CD4-positive, alpha-beta T cell treated with Interferon gamma for 1 hour (primary cell): ENCODE results near the gene TNIK.
"Not testable (repeated sequence)": the region's sequence is repeated elsewhere in the genome, so short reads cannot be mapped to it uniquely, and the experiment has no call there.

ENCODE experiments used
- DNase-seq: peaks from one replicate; pipeline ENCODE4 v3.0.0-alpha.2; 2020

The TNIK gene

GRCh38 chr3:171445620-171446204, 14.5 kb downstream of the TNIK start:
- no peak for DNase-seq

- no peak for DNase-seq
Observed at GRCh38 chr3:171444001-171444690, 16.1 kb downstream of the TNIK start.

- no peak for DNase-seq
Observed at GRCh38 chr3:171443211-171443957, 16.8 kb downstream of the TNIK start.

- no peak for DNase-seq
Observed at GRCh38 chr3:171442184-171442583, 18.0 kb downstream of the TNIK start.

GRCh38 chr3:171441381-171441780, 18.8 kb downstream of the TNIK start:
- no peak for DNase-seq

GRCh38 chr3:171439996-171440395, 20.2 kb downstream of the TNIK start:
- DNase-seq = no peak

- no peak for DNase-seq
Observed at GRCh38 chr3:171437115-171437756, 23.0 kb downstream of the TNIK start.

- no peak for DNase-seq
Observed at GRCh38 chr3:171436380-171436779, 23.8 kb downstream of the TNIK start.

- DNase-seq = no peak
Observed at GRCh38 chr3:171435757-171436156, 24.4 kb downstream of the TNIK start.

GRCh38 chr3:171435143-171435542, 25.1 kb downstream of the TNIK start:
- no peak for DNase-seq

GRCh38 chr3:171432548-171432947, 27.7 kb downstream of the TNIK start:
- DNase-seq = no peak

GRCh38 chr3:171431550-171431949, 28.7 kb downstream of the TNIK start:
- no peak for DNase-seq

GRCh38 chr3:171430530-171430929, 29.7 kb downstream of the TNIK start:
- no peak for DNase-seq

GRCh38 chr3:171429635-171430034, 30.6 kb downstream of the TNIK start:
- DNase-seq = no peak

- DNase-seq = no peak
Observed at GRCh38 chr3:171428892-171429291, 31.3 kb downstream of the TNIK start.

GRCh38 chr3:171428321-171428787, 31.9 kb downstream of the TNIK start:
- DNase-seq = no peak

GRCh38 chr3:171427771-171428320, 32.4 kb downstream of the TNIK start:
- no peak for DNase-seq

- DNase-seq = not testable (repeated sequence)
Observed at GRCh38 chr3:171424063-171424462, 36.1 kb downstream of the TNIK start.

GRCh38 chr3:171422855-171423254, 37.4 kb downstream of the TNIK start:
- DNase-seq = not testable (repeated sequence)

GRCh38 chr3:171420667-171421066, 39.5 kb downstream of the TNIK start:
- no peak for DNase-seq

- no peak for DNase-seq
Observed at GRCh38 chr3:171419457-171419856, 40.7 kb downstream of the TNIK start.

- DNase-seq = no peak
Observed at GRCh38 chr3:171417813-171418212, 42.4 kb downstream of the TNIK start.

- DNase-seq = no peak
Observed at GRCh38 chr3:171417137-171417536, 43.1 kb downstream of the TNIK start.
